HepG2 (cell line): ENCODE data around the gene NIN. TPM values are rescaled to one million over a fixed set of nuclear protein-coding genes. Genes with fewer than 3 reads are reported as not detected.
A peak's percentile ranks its signal among the peaks of the same experiment; 100 is the strongest.

Experiments used
- BRCA1 ChIP-seq: sonication (generic); formaldehyde crosslinking; IDR thresholded peaks from 2 replicates; pipeline ENCODE4 v1.4.0; 2020; ENCODE audit warnings: missing genetic modification reagents
- EEA1 ChIP-seq: sonication (generic); formaldehyde crosslinking; IDR thresholded peaks from 2 replicates; pipeline ENCODE4 v1.5.1; 2020; ENCODE audit warnings: mild to moderate bottlenecking, missing genetic modification reagents, borderline replicate concordance
- HNRNPL ChIP-seq: fragments of 200-400 bp; formaldehyde crosslinking; IDR thresholded peaks from 2 replicates; pipeline ENCODE4 v1.6.1; 2017; ENCODE audit warnings: mild to moderate bottlenecking, low read depth, low read length
- IKZF1 ChIP-seq: fragments of 450-650 bp; IDR thresholded peaks from 2 replicates; pipeline ENCODE4 v1.7.1; 2016
- KLF12 ChIP-seq: sonication (generic); formaldehyde crosslinking; IDR thresholded peaks from 2 replicates; pipeline ENCODE4 v1.4.0; 2020; ENCODE audit warnings: missing genetic modification reagents, borderline replicate concordance
- MBNL3 ChIP-seq: fragments of 250-450 bp; sonication (Bioruptor Pico); conservative IDR thresholded peaks from 2 replicates; pipeline ENCODE4 v1.8.0; 2022; ENCODE audit warnings: mild to moderate bottlenecking, inconsistent platforms
- MEIS2 ChIP-seq: sonication (generic); formaldehyde crosslinking; IDR thresholded peaks from 2 replicates; pipeline ENCODE4 v1.9.0; 2021; ENCODE audit warnings: mild to moderate bottlenecking, missing genetic modification reagents
- POGZ ChIP-seq: sonication (generic); formaldehyde crosslinking; IDR thresholded peaks from 2 replicates; pipeline ENCODE4 v1.4.0; 2020; ENCODE audit warnings: mild to moderate bottlenecking, missing genetic modification reagents
- PRMT3 ChIP-seq: sonication (generic); formaldehyde crosslinking; IDR thresholded peaks from 2 replicates; pipeline ENCODE4 v1.8.1; 2022; ENCODE audit warnings: low read depth, mild to moderate bottlenecking, moderate library complexity, missing genetic modification reagents, borderline replicate concordance
- SUZ12 ChIP-seq: fragments of 150-350 bp; IDR thresholded peaks from 2 replicates; pipeline ENCODE4 v1.6.1; 2014; ENCODE audit warnings: low read depth, low read length
- TBX3 ChIP-seq: fragments of 450-650 bp; IDR thresholded peaks from 2 replicates; pipeline ENCODE4 v1.6.1; 2017; ENCODE audit warnings: antibody characterized with exemption, mild to moderate bottlenecking, inconsistent platforms, borderline replicate concordance
- TGIF2 ChIP-seq: IDR thresholded peaks from 2 replicates; pipeline ENCODE4 v1.6.1; 2016; ENCODE audit warnings: control low read depth, missing compliant biosample characterization
- YY1 ChIP-seq: IDR thresholded peaks from 2 replicates; pipeline ENCODE4 v1.6.1; 2011; ENCODE audit warnings: low read length, low read depth, moderate library complexity, mild to moderate bottlenecking; ENCODE audit not compliant: insufficient read depth, insufficient replicate concordance
- ZNF101 ChIP-seq: sonication (generic); formaldehyde crosslinking; IDR thresholded peaks from 2 replicates; pipeline ENCODE4 v1.4.0; 2020; ENCODE audit warnings: mild to moderate bottlenecking, low read depth, missing genetic modification reagents, borderline replicate concordance
- ZNF253 ChIP-seq: sonication (generic); formaldehyde crosslinking; IDR thresholded peaks from 2 replicates; pipeline ENCODE4 v1.8.0; 2022; ENCODE audit warnings: mild to moderate bottlenecking, missing genetic modification reagents, borderline replicate concordance
- ZNF460 ChIP-seq: sonication (generic); formaldehyde crosslinking; IDR thresholded peaks from 2 replicates; pipeline ENCODE4 v1.5.1; 2020; ENCODE audit warnings: missing genetic modification reagents, mild to moderate bottlenecking, borderline replicate concordance
- ZNF615 ChIP-seq: sonication (generic); formaldehyde crosslinking; IDR thresholded peaks from 2 replicates; pipeline ENCODE4 v1.5.0; 2020; ENCODE audit warnings: mild to moderate bottlenecking, missing genetic modification reagents, borderline replicate concordance
- ZNF839 ChIP-seq: sonication (generic); formaldehyde crosslinking; IDR thresholded peaks from 2 replicates; pipeline ENCODE4 v1.4.0; 2020; ENCODE audit warnings: missing genetic modification reagents, mild to moderate bottlenecking, borderline replicate concordance
- polyA plus RNA-seq, 8 experiments: library from polyadenylated mRNA; depleted of rRNA in 3 of 8; stranded (reverse) in 7 of 8; unstranded in 1 of 8; fragments of >200 nt; fragmentation: Illumina TruSeq in 4 of 8; extraction: Trizol in 4 of 8; gene quantifications; 2 replicates each; pipeline versions ENCODE4 v1.2.1 to v1.2.3, GENCODE V29; 2011 to 2016; ENCODE audit warnings: low read depth in 4 of 8, missing spikeins in 1 of 8, mixed read lengths in 1 of 8; ENCODE audit not compliant: insufficient read depth in 1 of 8
- total RNA-seq, 5 experiments: library from RNA; depleted of rRNA; stranded (reverse); fragments of >200 nt; fragmentation: Illumina TruSeq; extraction: Trizol; gene quantifications; 2 replicates each; pipeline ENCODE4 v1.2.3, GENCODE V29; 2016; ENCODE audit warnings: low read depth in 1 of 5
- TF ChIP-seq, protein P1 (sequence below): sonication (generic); formaldehyde crosslinking; IDR thresholded peaks from 2 replicates; pipeline ENCODE4 v1.5.0; 2020; ENCODE audit warnings: mild to moderate bottlenecking, missing genetic modification reagents, borderline replicate concordance
- TF ChIP-seq, protein P2 (sequence below): sonication (generic); formaldehyde crosslinking; IDR thresholded peaks from 2 replicates; pipeline ENCODE4 v1.4.0; 2020; ENCODE audit warnings: missing genetic modification reagents
- TF ChIP-seq, protein P3 (sequence below): sonication (generic); formaldehyde crosslinking; IDR thresholded peaks from 2 replicates; pipeline ENCODE4 v1.4.0; 2020; ENCODE audit warnings: mild to moderate bottlenecking, missing genetic modification reagents
- TF ChIP-seq, protein P4 (sequence below): IDR thresholded peaks from 2 replicates; pipeline ENCODE4 v1.6.1; 2016; ENCODE audit warnings: missing compliant biosample characterization, missing genetic modification reagents, borderline replicate concordance
- TF ChIP-seq, protein P5 (sequence below): sonication (generic); formaldehyde crosslinking; IDR thresholded peaks from 2 replicates; pipeline ENCODE4 v1.4.0; 2020; ENCODE audit warnings: missing genetic modification reagents

NIN gene
- total and polyA plus RNA-seq, 2 of the 13 experiments (the other 11 are each of a cell fraction or from before 2014, with no cell fraction given): 2.8 to 9.7 TPM

DNA sequence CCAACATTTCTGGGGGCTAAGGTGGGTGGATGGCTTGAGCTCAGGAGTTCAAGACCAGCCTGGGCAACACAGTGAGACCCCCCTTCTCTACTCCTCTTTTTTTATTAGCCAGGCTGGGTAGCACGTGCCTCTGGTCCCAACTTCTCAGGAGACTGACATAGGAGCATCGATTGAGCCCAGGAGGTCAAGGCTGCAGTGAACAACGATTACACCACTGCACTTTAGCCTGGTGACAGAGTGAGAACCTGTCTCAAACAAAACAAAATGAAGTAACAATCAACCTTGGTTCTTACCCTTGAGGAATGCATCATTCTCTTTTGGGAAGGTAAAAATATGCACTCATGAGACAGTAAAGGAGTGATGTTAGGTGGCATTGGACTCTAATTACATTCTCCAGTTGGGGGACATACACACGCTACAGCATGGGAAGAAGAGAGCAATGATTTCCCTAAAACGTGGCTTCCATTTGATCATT, 3.9 kb upstream of the NIN start (continued):
- TF ChIP-seq TGIF2 (CRISPR knock-in tag) (no peak), SUZ12 (no peak), IKZF1 (no peak), TBX3 (no peak), EEA1 (CRISPR knock-in tag) (no peak), HNRNPL (no peak), MEIS2 (CRISPR knock-in tag) (peak; percentile 40; the same call in 1 of the 2 replicates), YY1 (no peak), ZNF460 (CRISPR knock-in tag) (no peak), MBNL3 (CRISPR knock-in tag) (no peak), KLF12 (no peak), ZNF101 (CRISPR knock-in tag) (no peak), POGZ (CRISPR knock-in tag) (peak; percentile 51), BRCA1 (no peak), ZNF615 (no peak), PRMT3 (no peak), ZNF253 (CRISPR knock-in tag) (no peak), ZNF839 (no peak)
- TF ChIP-seq, protein P1, sequence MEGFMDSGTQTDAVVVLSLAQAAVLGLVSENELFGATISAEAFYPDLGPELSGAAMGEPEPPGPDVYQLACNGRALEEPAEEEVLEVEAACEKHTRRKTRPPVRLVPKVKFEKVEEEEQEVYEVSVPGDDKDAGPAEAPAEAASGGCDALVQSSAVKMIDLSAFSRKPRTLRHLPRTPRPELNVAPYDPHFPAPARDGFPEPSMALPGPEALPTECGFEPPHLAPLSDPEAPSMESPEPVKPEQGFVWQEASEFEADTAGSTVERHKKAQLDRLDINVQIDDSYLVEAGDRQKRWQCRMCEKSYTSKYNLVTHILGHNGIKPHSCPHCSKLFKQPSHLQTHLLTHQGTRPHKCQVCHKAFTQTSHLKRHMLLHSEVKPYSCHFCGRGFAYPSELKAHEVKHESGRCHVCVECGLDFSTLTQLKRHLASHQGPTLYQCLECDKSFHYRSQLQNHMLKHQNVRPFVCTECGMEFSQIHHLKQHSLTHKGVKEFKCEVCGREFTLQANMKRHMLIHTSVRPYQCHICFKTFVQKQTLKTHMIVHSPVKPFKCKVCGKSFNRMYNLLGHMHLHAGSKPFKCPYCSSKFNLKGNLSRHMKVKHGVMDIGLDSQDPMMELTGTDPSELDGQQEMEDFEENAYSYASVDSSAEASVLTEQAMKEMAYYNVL (CRISPR knock-in tag): peak; percentile 78; the same call in 1 of the 2 replicates
- TF ChIP-seq, protein P2, sequence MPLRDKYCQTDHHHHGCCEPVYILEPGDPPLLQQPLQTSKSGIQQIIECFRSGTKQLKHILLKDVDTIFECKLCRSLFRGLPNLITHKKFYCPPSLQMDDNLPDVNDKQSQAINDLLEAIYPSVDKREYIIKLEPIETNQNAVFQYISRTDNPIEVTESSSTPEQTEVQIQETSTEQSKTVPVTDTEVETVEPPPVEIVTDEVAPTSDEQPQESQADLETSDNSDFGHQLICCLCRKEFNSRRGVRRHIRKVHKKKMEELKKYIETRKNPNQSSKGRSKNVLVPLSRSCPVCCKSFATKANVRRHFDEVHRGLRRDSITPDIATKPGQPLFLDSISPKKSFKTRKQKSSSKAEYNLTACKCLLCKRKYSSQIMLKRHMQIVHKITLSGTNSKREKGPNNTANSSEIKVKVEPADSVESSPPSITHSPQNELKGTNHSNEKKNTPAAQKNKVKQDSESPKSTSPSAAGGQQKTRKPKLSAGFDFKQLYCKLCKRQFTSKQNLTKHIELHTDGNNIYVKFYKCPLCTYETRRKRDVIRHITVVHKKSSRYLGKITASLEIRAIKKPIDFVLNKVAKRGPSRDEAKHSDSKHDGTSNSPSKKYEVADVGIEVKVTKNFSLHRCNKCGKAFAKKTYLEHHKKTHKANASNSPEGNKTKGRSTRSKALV: no peak
- TF ChIP-seq, protein P3, sequence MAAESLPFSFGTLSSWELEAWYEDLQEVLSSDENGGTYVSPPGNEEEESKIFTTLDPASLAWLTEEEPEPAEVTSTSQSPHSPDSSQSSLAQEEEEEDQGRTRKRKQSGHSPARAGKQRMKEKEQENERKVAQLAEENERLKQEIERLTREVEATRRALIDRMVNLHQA (CRISPR knock-in tag): no peak
- TF ChIP-seq, protein P4, sequence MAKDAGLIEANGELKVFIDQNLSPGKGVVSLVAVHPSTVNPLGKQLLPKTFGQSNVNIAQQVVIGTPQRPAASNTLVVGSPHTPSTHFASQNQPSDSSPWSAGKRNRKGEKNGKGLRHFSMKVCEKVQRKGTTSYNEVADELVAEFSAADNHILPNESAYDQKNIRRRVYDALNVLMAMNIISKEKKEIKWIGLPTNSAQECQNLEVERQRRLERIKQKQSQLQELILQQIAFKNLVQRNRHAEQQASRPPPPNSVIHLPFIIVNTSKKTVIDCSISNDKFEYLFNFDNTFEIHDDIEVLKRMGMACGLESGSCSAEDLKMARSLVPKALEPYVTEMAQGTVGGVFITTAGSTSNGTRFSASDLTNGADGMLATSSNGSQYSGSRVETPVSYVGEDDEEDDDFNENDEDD: no peak
- TF ChIP-seq, protein P5, sequence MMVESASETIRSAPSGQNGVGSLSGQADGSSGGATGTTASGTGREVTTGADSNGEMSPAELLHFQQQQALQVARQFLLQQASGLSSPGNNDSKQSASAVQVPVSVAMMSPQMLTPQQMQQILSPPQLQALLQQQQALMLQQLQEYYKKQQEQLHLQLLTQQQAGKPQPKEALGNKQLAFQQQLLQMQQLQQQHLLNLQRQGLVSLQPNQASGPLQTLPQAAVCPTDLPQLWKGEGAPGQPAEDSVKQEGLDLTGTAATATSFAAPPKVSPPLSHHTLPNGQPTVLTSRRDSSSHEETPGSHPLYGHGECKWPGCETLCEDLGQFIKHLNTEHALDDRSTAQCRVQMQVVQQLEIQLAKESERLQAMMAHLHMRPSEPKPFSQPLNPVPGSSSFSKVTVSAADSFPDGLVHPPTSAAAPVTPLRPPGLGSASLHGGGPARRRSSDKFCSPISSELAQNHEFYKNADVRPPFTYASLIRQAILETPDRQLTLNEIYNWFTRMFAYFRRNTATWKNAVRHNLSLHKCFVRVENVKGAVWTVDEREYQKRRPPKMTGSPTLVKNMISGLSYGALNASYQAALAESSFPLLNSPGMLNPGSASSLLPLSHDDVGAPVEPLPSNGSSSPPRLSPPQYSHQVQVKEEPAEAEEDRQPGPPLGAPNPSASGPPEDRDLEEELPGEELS (CRISPR knock-in tag): peak; percentile 71
